HL-60/S4 (cell line): ENCODE measurements around the gene STXBP3.

ENCODE experiments used
- in situ Hi-C: fragments of 300-500 bp; cut with MboI; formaldehyde crosslinking; loops from 2 replicates; pipeline ENCODE4 v1.14.3; 2022; ENCODE audit warnings: low sequenced_read_pairs

STXBP3 gene

GRCh38 chr1:108792420-108792819 lies 45.9 kb downstream of the STXBP3 start:
- in situ Hi-C loops, result no loop called here

DNA sequence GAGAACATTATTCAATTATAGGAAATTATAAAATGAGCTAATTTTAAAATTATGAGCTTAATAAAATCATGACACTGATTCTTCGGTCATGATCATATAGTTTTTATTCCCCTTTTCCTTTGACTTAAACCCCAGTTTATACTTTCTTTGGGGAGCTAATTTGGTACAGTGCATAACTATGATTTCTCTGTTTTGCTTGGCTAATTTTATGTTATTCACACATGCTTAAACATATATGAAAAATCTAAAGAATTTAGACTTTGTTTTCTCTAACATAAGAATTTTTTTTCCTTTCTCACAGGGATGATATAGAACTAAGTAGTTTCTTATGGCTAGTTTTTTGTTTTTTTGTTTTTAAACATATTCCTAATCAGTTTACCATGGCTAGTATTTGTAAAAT lies 52.5 kb downstream of the STXBP3 start:
- in situ Hi-C loops, result no loop called here

DNA sequence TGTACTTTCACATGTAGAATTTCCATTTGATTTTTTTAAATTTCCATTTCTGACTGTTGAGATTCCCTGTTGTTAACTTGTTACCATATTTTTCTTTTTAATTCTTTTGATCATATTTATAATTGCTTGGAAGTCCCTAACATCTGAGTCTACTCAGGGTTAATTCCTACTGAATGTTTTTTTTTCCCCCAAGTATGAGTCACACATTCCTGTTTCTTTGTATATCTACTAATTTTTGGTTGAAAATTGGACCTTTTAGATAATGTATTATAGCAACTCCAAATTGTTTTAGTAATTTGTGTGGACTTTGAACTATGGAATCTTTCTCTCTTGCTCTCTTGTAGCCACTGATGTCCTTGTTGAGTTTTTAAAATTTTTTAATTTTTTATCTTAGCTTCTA lies 54.6 kb downstream of the STXBP3 start:
- in situ Hi-C loops, result no loop called here

DNA sequence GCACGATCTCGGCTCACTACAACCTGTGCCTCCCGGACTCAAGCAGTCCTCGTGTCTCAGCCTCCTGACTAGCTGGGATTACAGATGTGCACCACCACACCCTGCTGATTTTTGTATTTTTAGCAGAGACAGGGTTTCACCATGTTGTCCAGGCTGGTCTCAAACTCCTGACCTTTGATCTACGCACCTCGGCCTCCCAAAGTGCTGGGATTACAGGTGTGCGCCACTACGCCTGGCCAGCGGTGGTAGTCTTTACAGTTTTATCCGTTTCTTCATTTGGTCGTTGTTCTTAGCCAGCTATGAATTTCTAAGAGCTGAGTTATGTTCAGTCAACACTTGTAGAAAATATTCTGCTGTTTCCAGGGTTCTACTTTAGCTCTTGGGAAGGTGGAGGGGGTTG lies 57.1 kb downstream of the STXBP3 start:
- in situ Hi-C loops, result no loop called here

GRCh38 chr1:108808438-108808837 lies 62.0 kb downstream of the STXBP3 start:
- in situ Hi-C loops, result no loop called here

- in situ Hi-C loops, result no loop called here
Measured at GRCh38 chr1:108811611-108812010, 65.1 kb downstream of the STXBP3 start.

- in situ Hi-C loops, result no loop called here
Measured at GRCh38 chr1:108813326-108813725, 66.9 kb downstream of the STXBP3 start.

GRCh38 chr1:108814343-108815125 lies 68.1 kb downstream of the STXBP3 start:
- in situ Hi-C loops, result no loop called here

DNA sequence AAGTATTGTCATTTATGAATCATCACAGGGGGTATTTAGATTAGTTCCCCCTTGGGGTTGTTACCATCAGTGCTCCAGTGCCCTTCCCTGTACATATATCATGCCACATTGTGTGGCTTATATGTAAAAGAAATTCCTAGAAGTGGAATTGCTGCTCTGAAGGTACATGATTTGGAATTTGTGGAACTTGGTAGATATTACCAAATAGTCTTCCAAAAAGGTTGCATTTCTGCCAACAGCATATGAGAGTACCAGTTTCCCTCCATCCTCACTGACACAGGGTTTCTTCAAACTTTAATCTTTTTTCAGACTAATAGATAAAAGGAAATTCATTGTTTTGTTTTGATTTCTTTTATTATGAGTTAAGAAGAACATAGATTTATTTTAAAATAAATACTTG lies 69.1 kb downstream of the STXBP3 start:
- in situ Hi-C loops, result no loop called here

DNA sequence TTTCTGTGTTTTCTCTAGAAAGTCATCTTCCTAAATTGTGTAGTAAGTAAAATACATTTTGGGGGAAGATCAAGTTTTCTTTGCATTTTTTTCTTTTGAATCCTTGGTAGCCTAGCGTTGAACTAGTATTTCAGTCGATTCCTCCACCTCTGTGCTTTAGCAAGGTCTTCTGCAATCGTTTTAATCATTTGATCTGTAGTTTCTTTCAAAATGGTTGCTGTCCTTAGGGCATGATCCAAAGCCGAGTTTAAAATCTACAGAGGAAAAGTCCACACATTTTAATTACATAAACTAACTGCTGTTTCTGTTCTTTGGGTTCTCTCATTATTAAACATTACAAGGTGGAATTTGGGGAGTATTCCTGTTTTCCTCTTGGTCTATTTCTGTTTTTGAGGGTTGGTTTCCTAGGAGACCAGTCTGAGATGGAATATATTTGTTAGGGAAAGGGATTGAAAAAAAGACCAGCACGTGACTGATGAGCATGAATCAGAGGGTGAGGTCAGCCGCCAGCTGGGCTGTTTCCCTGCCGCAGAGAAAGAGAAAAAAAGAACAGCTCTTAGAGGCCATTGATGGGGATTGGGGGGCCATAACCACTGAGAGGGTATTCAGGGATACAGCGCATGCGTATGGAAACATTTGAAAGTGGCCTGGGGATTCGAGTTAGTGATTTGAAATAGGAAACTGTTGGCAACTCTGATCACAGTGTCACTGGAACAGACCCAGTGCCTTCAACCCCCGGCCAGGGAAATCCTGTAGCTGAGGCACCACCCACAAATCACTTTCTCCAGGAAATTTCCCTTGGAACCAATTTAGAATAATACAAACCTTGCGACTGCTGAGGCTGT lies 69.8 kb downstream of the STXBP3 start:
- in situ Hi-C loops, result no loop called here

GRCh38 chr1:108817016-108817415 lies 70.5 kb downstream of the STXBP3 start:
- in situ Hi-C loops, result no loop called here

- in situ Hi-C loops, result no loop called here
Measured at GRCh38 chr1:108817811-108818210, 71.3 kb downstream of the STXBP3 start.

DNA sequence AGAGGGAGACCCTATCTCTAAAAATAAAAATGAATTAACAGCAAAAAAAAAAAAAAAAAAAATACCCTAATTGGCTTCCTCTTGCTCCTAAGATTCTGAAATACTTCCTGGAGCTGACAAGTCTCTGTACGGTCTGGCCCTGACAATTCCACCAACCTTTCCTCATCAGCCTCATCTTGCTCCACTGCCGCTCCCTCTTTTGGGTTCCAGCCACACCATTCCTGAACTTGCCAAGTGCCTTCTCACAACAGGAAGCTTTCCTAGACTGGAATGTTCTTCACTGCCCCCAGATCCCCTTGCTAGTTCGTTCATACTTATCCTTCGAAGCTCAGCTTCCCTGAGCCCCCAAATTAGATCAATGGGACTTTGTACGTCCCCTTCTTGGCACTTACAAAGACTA lies 73.4 kb downstream of the STXBP3 start:
- in situ Hi-C loops, result no loop called here

DNA sequence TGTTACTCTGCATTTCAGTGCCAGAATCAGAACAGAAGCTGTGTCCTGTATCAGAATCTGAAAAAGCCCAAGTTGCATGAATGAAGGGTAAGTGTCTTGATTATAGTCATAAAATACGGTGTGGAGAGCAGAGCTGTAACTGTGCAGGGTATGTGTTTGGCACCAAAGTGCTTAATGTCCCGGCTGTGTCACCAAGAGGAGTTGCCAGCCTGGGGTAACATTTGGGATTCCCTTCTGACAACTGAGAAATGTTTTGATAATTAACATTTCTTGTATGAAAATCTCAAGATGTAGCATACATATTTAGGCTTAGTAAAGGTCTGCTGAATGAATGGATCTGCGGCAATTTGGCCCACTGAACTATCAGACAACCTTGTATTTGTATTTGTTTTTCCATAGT lies 77.2 kb downstream of the STXBP3 start:
- in situ Hi-C loops, result no loop called here

- in situ Hi-C loops, result no loop called here
Measured at GRCh38 chr1:108824051-108824450, 77.6 kb downstream of the STXBP3 start.

DNA sequence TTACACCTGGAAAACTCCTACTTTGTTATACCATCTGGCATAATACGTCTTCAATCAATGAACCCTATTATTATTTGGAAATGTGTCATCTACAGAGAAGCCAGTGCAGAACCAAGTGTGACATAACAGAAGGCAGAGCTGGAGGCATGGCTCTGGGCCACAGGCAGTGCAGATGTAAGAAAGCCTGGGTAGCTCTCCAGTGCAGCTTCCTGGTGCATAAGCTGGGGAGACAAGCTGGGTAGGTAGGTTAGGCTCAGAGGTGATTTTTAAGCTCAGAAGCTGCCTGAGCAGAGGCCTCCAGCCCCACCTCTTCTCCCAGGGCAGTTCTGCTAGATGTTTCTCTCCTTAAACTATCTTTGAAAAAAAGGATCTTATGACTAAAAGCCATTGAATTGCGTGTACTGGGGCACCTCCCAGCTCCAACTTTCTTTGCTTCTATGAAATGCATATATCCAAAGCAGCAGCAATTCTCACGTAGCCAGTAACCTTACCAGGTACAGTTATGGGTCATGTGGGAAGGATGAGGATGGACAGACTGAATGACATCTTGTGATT lies 79.7 kb downstream of the STXBP3 start:
- in situ Hi-C loops, result no loop called here

DNA sequence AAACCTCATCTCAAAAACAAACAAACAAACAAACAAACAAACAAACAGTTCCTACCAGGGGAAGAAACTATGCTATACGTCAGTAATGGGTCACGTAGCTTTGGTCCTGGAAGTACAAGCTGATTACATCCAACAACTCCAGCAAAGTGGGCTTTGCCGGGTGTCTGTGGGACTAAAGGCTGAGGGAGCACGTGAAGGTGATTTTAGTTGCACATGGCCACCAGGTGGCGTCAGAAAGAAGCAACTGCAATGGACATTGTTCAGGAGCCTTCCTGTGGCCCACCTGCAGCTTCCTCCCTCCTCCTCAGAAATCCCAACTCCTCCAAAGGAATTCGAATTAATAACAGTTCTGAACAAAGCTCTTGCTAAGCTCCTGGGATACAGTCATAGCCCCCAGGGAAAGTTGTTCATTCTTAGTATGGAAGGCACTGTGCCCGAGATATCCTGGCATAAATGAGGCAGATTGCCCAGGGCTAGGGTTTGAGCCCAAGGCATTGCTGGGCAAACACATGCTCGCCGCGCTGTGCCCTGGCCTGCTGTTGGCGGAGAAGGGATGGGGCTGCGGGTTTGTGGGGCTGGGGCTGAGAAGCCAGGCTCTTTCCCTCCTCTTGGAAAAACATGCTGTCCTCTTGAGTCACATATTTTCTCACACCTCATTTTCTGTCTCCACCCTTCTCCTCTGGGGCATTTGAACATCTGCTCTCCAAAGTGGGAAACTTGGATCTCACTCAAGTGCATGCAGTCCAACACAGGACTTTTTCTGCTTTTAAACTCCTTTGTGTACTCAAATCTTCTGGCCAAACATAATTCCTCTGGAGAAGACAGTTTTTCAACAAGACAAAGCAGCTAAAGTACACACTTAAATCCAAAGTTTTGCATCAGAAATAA lies 81.8 kb downstream of the STXBP3 start:
- in situ Hi-C loops, result no loop called here

DNA sequence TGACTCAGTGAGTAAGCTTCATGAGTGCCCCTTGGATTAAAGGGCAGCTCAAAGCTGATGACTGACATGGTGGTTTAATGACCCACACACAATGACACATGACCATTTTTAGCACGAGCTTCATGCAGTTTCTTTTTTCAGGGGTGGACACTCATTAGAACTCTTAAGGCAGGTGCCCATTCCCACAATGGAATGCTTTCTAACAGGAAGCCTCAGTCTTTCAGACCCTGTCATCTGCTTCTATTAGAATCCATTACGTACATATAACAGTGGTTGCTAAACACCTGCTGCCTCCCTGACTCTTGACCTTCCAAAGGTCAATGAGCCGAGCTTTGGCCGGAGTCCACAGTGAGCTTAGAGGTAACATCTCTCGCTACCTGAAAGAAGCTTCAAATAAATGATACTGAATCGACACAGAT lies 83.0 kb downstream of the STXBP3 start:
- in situ Hi-C loops, result no loop called here

DNA sequence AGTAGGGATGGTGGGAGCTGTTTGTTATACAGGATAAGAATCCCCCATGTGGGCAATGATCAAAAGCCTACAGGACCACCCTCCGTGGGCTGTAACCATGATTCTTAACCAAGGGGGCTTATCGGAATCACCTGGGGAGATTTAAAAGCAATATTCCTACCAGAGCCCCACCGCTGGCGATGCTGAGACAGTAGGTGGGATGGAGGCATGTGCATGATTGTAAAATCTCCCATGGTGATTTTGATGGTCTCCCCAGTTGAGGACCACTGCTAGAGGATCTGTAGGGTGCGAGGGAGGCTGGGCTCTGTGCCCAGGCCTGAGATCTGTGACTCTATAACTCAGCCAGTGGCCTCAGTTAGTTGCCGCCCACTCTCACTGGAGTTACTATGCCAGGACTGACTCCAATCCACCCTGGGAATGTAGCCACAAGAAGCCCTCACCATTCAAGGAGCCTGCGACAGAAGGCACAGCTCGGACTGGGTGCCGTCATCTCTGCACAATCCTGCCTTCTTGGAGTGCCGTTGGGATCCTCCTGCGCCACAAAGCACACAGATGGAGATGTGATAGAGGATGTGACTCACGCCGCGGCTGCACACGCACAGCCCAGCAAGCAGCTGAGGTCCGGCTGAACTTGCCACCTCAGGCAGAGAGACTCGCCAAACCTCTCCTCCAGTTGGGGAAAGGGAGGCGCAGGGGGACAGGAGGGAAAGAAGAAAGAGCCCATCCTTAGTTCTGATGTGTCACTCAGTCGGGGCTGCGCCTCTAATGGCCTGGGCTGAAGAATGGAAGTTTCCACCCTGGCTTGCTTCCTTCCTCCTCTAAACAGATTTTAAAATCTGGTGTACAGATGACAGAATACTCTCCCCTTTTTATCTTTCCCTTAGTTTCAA lies 83.9 kb downstream of the STXBP3 start:
- in situ Hi-C loops, result no loop called here

- in situ Hi-C loops, result no loop called here
Measured at GRCh38 chr1:108831225-108831624, 84.8 kb downstream of the STXBP3 start.
